H9 (cell line): ENCODE results near the gene OR8J1. TPM values are rescaled to one million over a fixed set of nuclear protein-coding genes. Genes with fewer than 3 reads are reported as not detected.

Source experiments
- DNase-seq: peaks from one replicate; pipeline ENCODE4 v3.0.0-alpha.2; 2017
- H2AFZ ChIP-seq: one replicate; pipeline ENCODE4 v1.6.1; 2013; ENCODE audit warnings: mild to moderate bottlenecking, low read length, control low read depth, moderate library complexity
- H2AK5ac ChIP-seq: 2 replicates; pipeline ENCODE4 v1.6.1; 2013; ENCODE audit warnings: low read length, control low read depth, mixed read lengths; ENCODE audit not compliant: insufficient read length
- H2BK120ac ChIP-seq: one replicate; pipeline ENCODE4 v1.6.1; 2013; ENCODE audit warnings: low read depth, mild to moderate bottlenecking, low read length, control low read depth, inconsistent platforms; ENCODE audit not compliant: poor library complexity, severe bottlenecking
- H2BK12ac ChIP-seq: 2 replicates; pipeline ENCODE4 v1.6.1; 2013; ENCODE audit warnings: low read length, control low read depth, mixed read lengths, low read depth; ENCODE audit not compliant: insufficient read length
- H2BK15ac ChIP-seq: 2 replicates; pipeline ENCODE4 v1.6.1; 2013; ENCODE audit warnings: low read depth, low read length, control low read depth
- H2BK20ac ChIP-seq: one replicate; pipeline ENCODE4 v1.6.1; 2013; ENCODE audit warnings: low read depth, mild to moderate bottlenecking, low read length, control low read depth, inconsistent platforms; ENCODE audit not compliant: poor library complexity, severe bottlenecking
- H2BK5ac ChIP-seq: 2 replicates; pipeline ENCODE4 v1.6.1; 2013; ENCODE audit warnings: low read length, control low read depth, mixed read lengths; ENCODE audit not compliant: insufficient read length
- H3K14ac ChIP-seq: 2 replicates; pipeline ENCODE4 v1.6.1; 2013; ENCODE audit warnings: low read length, control low read depth; ENCODE audit not compliant: insufficient read depth
- H3K18ac ChIP-seq: 2 replicates; pipeline ENCODE4 v1.6.1; 2013; ENCODE audit warnings: low read depth, mild to moderate bottlenecking, mixed read lengths, low read length, control low read depth; ENCODE audit not compliant: insufficient read length
- H3K23ac ChIP-seq: 2 replicates; pipeline ENCODE4 v1.6.1; 2013; ENCODE audit warnings: low read length, control low read depth, mixed read lengths, low read depth; ENCODE audit not compliant: insufficient read length
- H3K23me2 ChIP-seq: 2 replicates; pipeline ENCODE4 v1.6.1; 2013; ENCODE audit warnings: low read depth, mild to moderate bottlenecking, mixed read lengths, low read length, control low read depth; ENCODE audit not compliant: insufficient read length, poor library complexity, severe bottlenecking
- H3K27ac ChIP-seq: 2 replicates; pipeline ENCODE4 v1.5.1; 2013; ENCODE audit warnings: low read length, control low read depth, mixed read lengths, low read depth; ENCODE audit not compliant: insufficient read length
- H3K27me3 ChIP-seq: 2 replicates; pipeline ENCODE4 v1.6.1; 2013; ENCODE audit warnings: low read length, control low read depth, inconsistent platforms; ENCODE audit not compliant: insufficient read depth
- H3K4ac ChIP-seq: 2 replicates; pipeline ENCODE4 v1.6.1; 2013; ENCODE audit warnings: low read depth, mild to moderate bottlenecking, control low read depth, inconsistent platforms, low read length, moderate library complexity
- H3K4me1 ChIP-seq: 2 replicates; pipeline ENCODE4 v1.6.1; 2013; ENCODE audit warnings: low read length, control low read depth, inconsistent platforms; ENCODE audit not compliant: insufficient read depth
- H3K4me2 ChIP-seq: 2 replicates; pipeline ENCODE4 v1.6.1; 2013; ENCODE audit warnings: low read length, control low read depth, mixed read lengths; ENCODE audit not compliant: insufficient read length, insufficient read depth
- H3K56ac ChIP-seq: 2 replicates; pipeline ENCODE4 v1.6.1; 2013; ENCODE audit warnings: low read depth, mild to moderate bottlenecking, mixed read lengths, low read length, control low read depth; ENCODE audit not compliant: insufficient read length
- H3K79me1 ChIP-seq: 2 replicates; pipeline ENCODE4 v1.6.1; 2013; ENCODE audit warnings: low read depth, mild to moderate bottlenecking, moderate library complexity, low read length, control low read depth, inconsistent platforms; ENCODE audit not compliant: insufficient read depth, poor library complexity, severe bottlenecking
- H3K79me2 ChIP-seq: 2 replicates; pipeline ENCODE4 v1.6.1; 2013; ENCODE audit warnings: low read length, control low read depth, inconsistent platforms; ENCODE audit not compliant: insufficient read depth
- H3K9ac ChIP-seq: 2 replicates; pipeline ENCODE4 v1.6.1; 2013; ENCODE audit warnings: low read length, control low read depth, mixed read lengths; ENCODE audit not compliant: insufficient read length; ENCODE audit errors: extremely low read depth
- H3K9me3 ChIP-seq: one replicate; pipeline ENCODE4 v1.6.1; 2013; ENCODE audit warnings: low read depth, low read length, inconsistent platforms; ENCODE audit not compliant: control insufficient read depth
- H3T11ph ChIP-seq: one replicate; pipeline ENCODE4 v1.6.1; 2013; ENCODE audit warnings: mild to moderate bottlenecking, low read length, control low read depth, inconsistent platforms
- H4K20me1 ChIP-seq: one replicate; pipeline ENCODE4 v1.6.1; 2013; ENCODE audit not compliant: control insufficient read depth, insufficient read length, insufficient read depth
- H4K5ac ChIP-seq: 2 replicates; pipeline ENCODE4 v1.6.1; 2013; ENCODE audit warnings: low read depth, mild to moderate bottlenecking, mixed read lengths, low read length, control low read depth; ENCODE audit not compliant: insufficient read length
- H4K8ac ChIP-seq: replicated peaks from 2 replicates; pipeline ENCODE4 v1.6.1; 2013; ENCODE audit warnings: low read length, control low read depth, mixed read lengths, low read depth; ENCODE audit not compliant: insufficient read length
- H4K91ac ChIP-seq: 2 replicates; pipeline ENCODE4 v1.6.1; 2013; ENCODE audit warnings: low read depth, mild to moderate bottlenecking, moderate library complexity, mixed read lengths, low read length, control low read depth; ENCODE audit not compliant: insufficient read length
- H3K27ac Mint-ChIP-seq, 3 experiments: 2 replicates in 2 of 3; 3 replicates in 1 of 3; pipeline ENCODE4 v1.8.0; 2020 to 2021; ENCODE audit warnings: mixed read lengths in 3 of 3, mild to moderate bottlenecking in 1 of 3, moderate library complexity in 1 of 3
- H3K27me3 Mint-ChIP-seq: 2 replicates; pipeline ENCODE4 v1.8.0; 2021; ENCODE audit warnings: low read depth, mild to moderate bottlenecking, moderate library complexity, mixed read lengths
- H3K36me3 Mint-ChIP-seq, 3 experiments: 2 replicates in 2 of 3; 3 replicates in 1 of 3; pipeline ENCODE4 v1.8.0; 2020 to 2021; ENCODE audit warnings: low read depth in 3 of 3, mixed read lengths in 3 of 3; ENCODE audit not compliant: insufficient read depth in 1 of 3
- H3K4me1 Mint-ChIP-seq, 2 experiments: 2 replicates each; pipeline ENCODE4 v1.8.0; 2020; ENCODE audit warnings: mixed read lengths in 2 of 2
- H3K4me3 Mint-ChIP-seq, 2 experiments: 2 replicates in 1 of 2; 3 replicates in 1 of 2; pipeline ENCODE4 v1.8.0; 2020 to 2021; ENCODE audit warnings: mild to moderate bottlenecking in 2 of 2, mixed read lengths in 2 of 2, moderate library complexity in 1 of 2
- H3K9me3 Mint-ChIP-seq, 2 experiments: 2 replicates in 1 of 2; 3 replicates in 1 of 2; pipeline ENCODE4 v1.8.0; 2020; ENCODE audit warnings: mild to moderate bottlenecking in 2 of 2, mixed read lengths in 2 of 2, moderate library complexity in 1 of 2
- CTCF ChIP-seq: fragments of 200-600 bp; sonication (generic); conservative IDR thresholded peaks from 3 replicates; pipeline ENCODE4 v1.8.0; 2021; ENCODE audit warnings: antibody characterized with exemption, mild to moderate bottlenecking
- total RNA-seq: library from RNA; stranded (reverse); gene quantifications from 2 replicates; pipeline ENCODE4 v1.2.1, GENCODE V29; 2021

Gene OR8J1
- total RNA-seq, 1 experiment from 2014 or later: not detected

- no peak overlapping the region for H4K5ac ChIP-seq
- no peak overlapping the region for H2BK12ac ChIP-seq
- H4K91ac ChIP-seq: no peak overlapping the region
- no peak overlapping the region for H2AK5ac ChIP-seq
- no peak for TF ChIP-seq CTCF
- no peak overlapping the region for H3K27ac ChIP-seq
- no peak overlapping the region for H3T11ph ChIP-seq
- Mint-ChIP-seq H3K27me3 (no peaks in the 10 kb centered on the region), H3K36me3 (peaks cover 0 to 19% (median 3%) of the 10 kb centered on the region in 3 experiments; a peak in 5 of 7 replicates), H3K4me1 (peaks cover 11 to 23% of the 10 kb centered on the region in 2 experiments), H3K4me3 (no peak overlapping the region), H3K9me3 (peaks cover 26 to 55% of the 10 kb centered on the region in 2 experiments), H3K27ac (no peak overlapping the region)
- no peak overlapping the region for H3K4me2 ChIP-seq
- no peak overlapping the region for H3K18ac ChIP-seq
- no peak overlapping the region for H2BK5ac ChIP-seq
- H3K9ac ChIP-seq: no peak overlapping the region
- no peak overlapping the region for H2BK20ac ChIP-seq
- H4K20me1 ChIP-seq: no peaks in the 10 kb centered on the region
- no peak overlapping the region for H3K14ac ChIP-seq
- H2AFZ ChIP-seq: no peak overlapping the region
- H2BK15ac ChIP-seq: no peak overlapping the region
- no peaks in the 10 kb centered on the region for H3K27me3 ChIP-seq
- H3K79me1 ChIP-seq: no peaks in the 10 kb centered on the region
- no peaks in the 10 kb centered on the region for H3K9me3 ChIP-seq
- H4K8ac ChIP-seq: no peak overlapping the region
- H3K23me2 ChIP-seq: no peaks in the 10 kb centered on the region
- H3K23ac ChIP-seq: no peak overlapping the region
- H3K56ac ChIP-seq: no peak overlapping the region
- no peak for DNase-seq
- no peak overlapping the region for H2BK120ac ChIP-seq
- peaks cover 2% of the 10 kb centered on the region; the same call in 1 of the 2 replicates for H3K4me1 ChIP-seq
- H3K79me2 ChIP-seq: no peaks in the 10 kb centered on the region
- no peak overlapping the region for H3K4ac ChIP-seq
Observed at GRCh38 chr11:56340289-56340688, 13.8 kb upstream of the OR8J1 start.
